Fibroblast of skin of scalp (primary cell): Measurements from ENCODE around the gene GPR3.

Experiments
- DNase-seq: peaks from one replicate; pipeline ENCODE4 v3.0.0-alpha.2; 2013

GPR3 gene

DNA sequence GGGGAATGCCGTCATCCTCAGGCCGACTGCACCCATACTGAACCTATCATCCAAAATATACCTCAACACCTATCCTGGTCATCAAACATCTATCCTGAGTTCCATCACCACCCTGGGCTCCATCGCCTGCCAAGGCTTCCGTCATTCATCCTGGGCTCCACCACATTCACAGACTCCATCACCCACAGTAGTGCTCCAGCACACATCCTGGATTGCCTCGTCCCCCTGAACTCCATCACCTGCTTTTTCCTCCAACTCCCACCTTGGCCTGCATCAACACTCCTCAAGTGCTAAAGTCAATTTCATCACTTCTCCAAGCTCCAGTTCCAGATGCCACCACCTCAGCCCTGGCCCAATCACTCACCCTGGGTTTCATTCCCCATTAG, 33.5 kb upstream of the GPR3 start:
- DNase-seq: no peak

DNA sequence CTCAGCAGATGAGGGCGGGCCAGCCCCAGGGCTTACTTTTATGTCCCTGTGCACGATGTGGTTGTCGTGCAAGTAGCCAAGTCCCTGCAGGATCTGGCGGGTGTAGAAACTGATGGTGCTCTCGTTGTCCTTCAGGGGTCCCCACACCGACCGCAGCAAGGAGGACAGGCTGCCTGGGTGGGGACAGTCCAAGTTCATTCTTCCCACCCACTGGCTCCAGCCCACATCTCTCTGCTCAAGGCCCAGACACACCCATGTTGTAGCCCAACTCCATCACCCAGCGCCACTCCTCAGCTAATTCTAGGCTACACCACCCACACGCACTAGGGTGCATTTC, 32.6 kb upstream of the GPR3 start:
- DNase-seq: no peak

DNA sequence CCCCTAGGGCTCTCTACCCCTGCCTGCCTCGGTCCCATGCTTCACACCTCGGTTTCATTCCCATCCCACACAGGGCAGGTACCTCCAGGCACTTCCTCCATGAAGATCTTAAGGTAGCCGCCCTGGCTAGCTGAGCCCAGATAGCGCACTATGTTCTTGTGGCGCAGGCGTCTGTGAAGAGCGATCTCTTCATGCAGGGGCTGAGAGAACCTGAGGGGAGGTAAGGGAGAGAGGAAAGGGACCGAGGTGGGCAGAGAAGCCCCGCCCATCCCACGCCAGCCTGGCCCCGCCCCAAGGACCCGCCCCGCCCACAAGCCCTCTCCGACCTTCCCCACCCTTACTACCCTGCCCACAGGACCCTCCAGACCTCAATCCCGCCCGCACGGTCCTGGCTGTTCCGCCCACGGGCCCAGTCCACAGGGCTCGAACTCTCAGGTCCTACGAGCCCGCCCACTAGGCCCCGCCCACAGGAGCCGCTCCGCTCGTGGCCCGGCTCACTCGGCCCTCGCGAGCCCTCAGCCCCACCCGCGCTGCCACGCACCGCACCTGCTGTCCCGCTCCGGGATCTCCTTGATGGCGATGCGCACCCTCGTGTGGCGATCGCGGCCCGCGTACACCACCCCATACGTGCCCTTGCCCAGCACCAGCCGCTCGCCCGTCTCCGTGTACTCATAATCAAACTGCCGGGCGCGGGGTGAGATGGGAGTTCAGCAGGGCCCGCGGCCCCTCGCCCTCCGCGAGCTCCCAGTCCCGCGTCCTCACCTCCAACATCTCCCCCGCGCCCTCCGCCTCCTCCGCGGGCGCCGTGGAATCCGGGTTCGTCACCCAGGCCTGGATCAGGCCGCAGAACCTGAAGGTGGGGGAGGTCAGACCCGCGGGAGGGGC, 32.0 kb upstream of the GPR3 start:
- no peak for DNase-seq

DNA sequence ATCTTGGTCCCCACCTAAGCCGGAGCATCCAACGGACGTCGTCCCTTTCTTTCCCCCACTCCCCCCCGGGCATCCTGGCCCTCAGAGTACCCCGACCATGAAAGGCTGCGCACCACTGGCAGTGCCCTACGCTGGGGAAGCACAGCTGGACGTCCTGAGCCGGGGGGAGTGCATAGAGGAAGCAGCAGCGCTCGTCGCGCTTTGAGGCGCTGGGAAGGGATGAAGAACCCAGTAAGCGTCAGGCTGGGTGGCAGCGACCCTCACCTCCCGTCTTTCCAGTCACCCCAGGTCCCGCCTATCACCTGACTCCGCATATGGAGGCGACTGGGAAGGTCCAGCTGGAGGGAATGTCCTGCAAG, 31.4 kb upstream of the GPR3 start:
- DNase-seq: no peak

DNA sequence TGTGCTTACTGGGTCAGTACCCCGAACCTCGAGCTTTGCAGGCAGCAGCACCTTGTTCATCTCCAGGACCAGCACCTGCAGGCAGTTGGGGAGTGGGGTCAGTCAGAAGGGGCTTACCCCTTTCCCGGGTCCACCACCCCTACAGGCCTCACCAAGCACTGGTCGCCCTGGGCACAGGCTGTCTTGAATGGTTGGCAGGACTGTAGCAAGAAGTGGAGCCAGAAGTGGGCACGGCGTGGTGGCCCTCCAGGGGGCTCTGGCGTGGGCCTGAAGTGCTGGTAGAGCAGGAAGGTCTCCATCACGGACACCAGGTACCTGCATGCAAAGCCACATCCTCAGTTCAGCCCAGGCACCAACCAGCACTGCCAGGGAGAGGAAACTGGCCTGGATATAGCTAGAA, 30.9 kb upstream of the GPR3 start:
- DNase-seq: no peak

DNA sequence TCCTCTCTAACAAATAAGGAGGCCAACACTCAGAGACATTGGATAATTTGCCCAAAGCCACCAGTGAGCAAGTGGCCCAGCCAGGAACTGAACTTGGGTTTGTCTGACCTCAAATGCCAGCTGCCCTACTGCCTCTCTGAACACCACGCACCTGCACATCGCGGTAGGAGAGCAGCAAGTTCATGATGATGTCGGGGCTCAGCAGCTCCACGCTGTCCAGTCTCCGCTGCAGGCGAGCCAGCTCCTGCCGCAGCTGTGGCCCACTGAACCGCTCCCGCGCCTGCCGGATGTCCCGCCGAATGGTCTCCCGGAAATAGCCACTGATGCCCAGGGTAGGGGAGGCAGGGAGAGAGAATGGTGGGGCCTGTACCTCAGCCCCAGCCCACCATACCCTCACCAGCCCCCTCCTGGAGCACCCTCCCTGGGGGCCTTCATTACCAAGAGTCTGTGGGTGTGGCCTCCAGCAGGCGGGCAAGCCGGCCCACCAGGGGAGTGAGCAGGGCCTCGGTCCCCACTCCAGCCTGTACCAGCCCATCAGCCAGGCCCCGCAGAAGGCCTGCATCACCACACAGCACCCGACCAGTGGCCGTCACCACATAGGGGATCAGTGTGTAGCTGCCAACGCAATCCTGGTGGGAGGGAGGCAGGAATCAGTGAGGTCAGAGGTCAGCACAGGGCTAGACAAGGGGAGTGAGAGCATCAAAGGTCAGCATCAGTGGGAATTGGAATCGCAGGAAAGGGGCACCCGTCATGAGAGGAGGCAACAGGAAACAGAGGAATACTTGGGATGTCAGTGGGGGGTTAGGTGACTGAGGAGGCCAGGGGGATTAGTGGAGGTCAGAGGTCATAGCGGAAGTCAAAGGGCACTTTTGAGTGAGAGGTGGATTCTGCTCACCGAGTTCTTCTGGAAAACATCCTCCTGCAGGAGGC, 28.4 kb upstream of the GPR3 start:
- no peak for DNase-seq

DNA sequence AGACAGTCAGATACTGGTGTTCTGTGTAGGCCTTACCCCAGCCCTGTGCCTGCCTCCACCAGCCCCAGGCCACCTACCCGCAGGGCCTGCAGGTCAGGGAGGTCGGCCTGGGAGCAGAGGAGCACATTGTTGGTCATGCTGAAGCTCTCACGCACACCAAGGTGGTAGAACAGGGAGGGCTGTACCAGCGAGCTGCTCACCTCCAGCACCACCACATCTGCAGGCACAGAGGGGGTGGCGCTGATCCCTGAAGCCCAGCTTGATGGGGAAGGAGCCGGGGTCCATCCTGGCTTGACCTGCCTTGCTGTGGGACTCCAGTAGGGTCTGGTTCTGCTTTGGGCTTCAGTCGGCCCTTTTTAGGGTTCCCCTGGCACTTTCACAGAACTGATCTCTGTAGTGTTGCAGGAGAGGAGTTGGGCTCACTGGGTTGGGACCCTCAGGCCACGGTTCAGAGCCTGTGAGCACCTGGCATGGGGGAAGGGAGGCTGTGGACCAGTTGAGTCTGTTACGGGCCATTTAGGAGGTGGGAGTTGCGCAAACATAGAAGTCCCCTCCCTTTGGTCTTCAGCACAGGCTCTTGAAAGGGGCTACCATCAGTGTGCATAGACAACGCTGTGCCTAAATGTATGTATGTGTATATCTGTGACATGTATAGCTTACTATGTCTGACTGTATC, 27.6 kb upstream of the GPR3 start:
- no peak for DNase-seq

DNA sequence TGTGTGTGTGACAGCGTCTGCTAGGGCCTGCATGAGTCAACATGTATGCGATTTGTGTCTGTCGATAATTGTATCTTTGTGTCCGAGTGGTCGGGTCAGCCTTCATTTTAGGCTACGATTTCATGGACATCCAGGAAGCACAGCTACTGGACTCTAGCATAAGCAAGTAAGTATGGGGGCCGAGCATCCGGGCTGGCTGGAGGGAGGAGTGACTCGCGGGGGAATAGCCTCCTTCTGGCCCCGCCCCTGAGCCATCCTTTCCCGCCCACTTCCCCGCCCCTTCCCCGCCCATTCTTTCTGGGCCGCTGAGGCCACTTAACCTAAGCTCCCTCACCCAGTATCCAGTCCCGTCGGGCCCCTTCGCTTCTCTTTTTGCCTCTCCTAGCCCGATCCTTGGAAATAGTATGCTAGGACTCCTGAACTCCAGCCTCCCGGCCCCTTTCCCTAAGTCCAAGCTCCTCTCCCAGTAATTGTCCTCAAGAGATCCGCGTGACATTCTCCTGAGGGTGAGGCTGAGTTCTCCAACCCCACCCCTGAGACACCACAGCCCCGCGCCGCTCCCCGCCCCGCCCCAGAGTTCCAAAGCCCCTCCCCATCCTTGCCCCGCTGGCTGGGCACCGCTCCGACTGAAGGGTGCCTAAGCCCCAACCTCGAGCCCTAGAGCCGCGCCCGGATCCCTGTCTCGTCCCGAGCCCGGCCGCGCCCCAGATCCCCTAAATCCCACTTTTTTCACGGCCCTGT, 26.9 kb upstream of the GPR3 start:
- DNase-seq: peak; percentile 92

DNA sequence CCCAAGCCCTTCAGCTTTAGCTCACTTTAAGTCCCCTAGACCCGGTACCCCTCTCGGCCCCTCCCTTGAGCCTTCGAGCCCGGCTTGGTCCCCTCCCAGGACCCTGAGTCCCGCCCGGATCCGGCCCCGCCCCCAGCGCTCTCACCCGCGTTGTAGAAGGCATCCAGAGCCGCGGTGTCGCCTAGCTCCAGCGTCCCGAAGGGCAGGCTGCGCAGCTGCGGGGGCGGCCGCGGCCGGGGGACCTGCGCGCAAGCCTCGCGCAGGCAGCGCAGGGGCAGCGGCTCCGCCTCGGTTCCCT, 26.4 kb upstream of the GPR3 start:
- peak; percentile 87 for DNase-seq

DNA sequence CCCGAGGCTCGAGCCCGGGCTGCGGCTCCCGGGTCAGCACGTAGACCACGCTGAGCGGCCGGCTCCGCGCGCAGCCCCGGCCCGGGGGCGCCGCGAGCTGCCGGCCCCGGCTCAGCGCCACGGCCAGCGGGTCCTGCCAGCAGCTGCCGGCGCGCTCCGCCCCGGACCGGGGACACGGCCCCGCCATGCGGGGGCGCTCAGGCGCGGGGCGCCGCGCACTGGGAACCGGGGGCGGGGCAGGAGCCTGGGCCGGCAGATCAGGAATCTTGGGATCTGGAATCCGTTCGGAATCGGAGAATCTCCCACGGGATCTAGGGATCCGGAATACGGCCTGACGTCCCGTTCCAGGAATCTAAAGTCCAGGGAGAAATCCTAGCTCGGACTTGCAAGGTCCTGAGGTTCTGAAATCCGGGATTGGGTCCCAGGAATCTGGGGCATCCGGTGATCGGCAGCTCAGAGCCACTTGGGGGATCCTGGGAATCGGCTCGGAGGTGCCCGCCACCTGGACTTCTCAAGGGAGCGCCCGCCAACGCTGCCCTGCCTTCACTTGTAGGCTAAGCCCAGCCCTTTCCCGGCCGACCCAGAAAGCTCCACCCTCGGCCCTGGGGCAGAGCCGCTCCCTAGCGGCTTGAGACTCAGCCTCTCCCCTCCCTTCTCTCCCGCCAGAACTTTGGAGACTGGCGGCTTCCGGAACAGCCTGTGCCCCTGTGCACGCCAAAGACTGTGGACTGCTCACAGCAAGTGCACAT, 25.8 kb upstream of the GPR3 start, which contains the start of gene MAP3K6:
Gene MAP3K6, minus strand, starts transcription at position 551 of the 749 bp plus-strand sequence. Its CDS starts 364 bp downstream, at position 187.
- peak; percentile 82 for DNase-seq

DNA sequence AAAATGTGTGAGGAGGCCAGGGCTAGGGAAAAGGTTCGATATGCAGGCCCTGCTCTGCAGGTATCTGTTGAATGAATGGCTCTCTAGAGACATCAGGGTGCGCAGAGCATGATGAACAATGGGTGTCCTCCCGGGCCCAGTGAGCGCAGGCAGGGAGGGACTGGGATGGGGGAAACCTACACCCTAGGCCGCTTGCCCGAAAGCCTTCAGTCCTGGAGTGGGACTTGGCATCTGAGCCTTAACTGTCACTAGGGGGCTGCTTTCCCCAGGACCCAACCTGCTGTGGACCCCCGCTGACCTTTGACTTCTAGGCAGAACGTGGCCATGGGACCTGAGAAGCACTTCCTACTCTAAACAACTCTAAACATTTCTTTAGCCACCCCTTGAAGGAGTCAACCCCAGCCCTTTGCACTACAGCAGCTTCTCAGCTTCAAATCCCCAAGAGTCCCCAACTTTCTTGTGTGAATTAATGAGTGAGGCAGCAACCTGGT, 25.2 kb upstream of the GPR3 start:
- no peak for DNase-seq

DNA sequence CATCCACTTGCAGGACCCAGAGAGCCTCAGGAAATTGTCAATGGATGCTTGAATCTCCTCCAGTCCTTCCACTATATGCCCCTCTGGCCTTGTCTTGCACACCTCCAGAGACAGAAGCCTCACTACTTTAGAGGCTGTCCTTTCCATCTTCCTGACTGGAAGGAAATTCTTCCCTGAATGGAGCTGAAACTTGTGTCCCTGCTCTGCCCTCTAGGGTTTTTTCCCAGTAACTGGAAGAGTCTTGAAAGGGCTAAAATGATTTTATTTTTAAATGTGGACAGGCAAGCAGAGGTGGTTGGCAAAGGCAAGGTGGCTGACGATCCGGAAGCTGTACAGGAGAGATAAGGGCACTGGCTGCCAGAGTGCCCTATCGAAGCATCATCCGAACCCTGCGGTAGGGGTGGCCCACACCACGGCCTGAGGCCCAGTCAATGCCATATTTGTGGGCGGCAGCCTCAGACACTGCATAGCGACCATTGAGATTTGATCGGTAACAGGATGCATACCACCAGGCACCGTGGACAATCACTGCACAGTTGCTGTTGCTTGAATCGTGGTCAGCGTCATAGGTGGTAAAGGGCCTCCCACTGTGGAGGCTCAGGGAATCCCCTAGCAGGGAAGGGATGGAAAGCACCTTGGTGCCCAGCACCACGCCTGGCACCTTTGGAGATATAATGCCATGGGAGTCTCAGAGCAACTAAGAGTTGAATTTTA, 23.4 kb upstream of the GPR3 start:
- DNase-seq: peak; percentile 27

DNA sequence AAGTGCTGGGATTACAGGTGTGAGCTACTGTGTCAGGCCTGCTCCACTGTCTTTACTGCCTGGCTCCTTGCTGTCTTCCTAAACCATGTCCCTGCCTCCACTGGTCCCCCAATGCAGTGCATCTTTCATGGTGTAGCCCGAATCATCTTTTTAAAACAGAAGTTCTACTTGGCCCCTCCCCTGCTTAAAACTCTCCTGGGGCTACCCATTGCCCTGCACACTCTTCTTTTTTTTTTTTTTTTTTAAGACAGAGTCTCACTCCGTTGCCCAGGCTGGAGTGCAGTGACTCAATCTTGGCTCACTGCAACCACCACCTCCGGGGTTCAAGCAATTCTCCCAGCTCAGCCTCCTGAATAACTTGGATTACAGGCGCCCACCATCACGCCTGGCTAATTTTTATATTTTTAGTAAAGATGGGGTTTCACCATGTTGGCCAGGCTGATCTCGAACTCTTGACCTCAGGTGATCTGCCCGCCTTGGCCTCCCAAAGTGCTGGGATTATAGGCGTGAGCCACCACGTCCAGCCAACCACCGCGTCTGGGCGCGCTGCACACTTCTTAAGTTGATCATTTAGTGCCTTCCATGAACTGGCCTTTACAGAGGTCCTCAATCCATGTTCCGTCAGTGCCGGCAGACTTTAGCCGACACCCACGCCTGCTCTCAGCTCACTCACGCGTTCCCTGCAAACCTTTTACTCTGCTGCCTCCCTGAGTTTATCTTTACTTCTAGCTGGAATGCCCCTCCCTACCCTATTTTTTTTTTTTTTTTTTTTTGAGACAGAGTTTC, 20.2 kb upstream of the GPR3 start:
- DNase-seq: no peak

DNA sequence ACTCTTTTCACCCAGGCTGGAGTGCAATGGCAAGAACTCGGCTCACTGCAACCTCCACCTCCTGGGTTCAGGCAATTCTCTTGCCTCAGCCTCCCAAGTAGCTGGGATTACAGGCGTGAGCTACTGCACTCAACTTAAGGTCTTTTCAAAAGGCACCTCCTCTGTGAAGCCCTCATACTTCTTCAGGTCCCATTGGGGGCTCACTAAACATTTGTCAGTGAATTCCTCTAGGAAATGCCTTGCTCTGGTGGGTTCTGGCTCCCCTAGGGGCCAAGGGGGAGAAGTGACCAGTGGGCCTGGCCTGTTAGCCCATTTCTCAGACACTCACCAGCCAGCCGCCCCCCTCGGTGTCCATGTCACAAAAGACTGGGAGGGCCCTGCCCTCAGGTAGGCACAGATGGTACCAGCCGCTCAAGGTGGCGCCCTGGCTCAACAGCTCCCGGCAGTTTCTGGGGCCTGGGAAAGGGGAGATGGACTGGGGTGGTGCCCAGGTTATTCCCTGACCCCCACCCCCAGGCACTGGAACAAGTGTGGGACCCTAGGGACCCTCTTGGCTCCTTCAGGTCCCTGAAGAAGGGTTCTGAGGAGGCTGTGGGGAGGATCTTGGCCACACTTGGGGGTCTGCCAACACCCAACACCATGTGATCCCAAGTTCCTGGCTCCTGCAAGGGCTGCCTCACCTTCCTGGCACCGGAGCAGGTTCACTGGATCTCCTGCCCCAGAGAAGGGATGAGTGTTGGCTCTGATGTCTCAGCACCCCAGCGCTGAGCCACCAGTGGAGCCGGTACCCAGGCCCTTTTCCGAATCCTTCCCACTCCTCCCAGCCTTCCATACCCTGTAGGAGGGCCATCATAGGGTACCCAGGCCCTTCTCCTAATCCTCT, 19.4 kb upstream of the GPR3 start:
- DNase-seq: peak; percentile 22

DNA sequence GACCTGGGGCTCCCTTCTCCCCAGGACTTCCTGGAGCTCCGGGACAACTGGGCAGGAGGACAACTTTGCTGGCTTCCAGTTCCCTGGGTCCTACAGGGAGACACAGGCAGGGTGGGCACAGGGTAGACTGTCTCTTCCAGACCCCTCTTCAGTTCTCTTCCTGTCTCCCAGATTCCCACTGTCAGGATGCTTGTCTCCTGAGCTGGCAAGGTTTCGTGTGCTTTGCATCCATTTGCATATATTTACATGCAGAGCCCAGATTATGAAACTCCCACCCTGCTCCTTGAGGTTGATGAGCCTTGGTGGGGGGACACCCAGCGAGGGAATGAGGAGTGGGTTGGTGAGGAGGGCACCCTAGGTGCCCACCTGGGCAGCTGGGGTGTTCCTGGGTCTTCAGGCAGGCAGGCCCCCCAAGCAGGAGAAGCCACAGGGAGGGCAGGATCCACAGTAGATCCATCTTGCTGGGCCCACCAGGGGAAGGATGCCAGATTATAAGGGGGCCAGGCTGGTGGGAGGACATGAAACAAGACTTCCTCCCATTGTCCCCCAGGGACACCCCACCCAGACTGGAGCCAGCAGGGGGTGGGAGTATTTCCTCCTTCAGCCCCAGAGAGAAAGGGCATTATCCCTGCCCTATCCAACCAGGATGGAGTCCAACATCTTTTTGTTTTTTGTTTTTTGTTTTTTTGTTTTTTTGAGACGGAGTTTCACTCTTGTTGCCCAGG, 17.9 kb upstream of the GPR3 start, which contains the start of gene FCN3:
Gene FCN3, minus strand, starts transcription at position 463 of the 725 bp plus-strand sequence. Its CDS starts 6 bp downstream, at position 457.
- DNase-seq: no peak

DNA sequence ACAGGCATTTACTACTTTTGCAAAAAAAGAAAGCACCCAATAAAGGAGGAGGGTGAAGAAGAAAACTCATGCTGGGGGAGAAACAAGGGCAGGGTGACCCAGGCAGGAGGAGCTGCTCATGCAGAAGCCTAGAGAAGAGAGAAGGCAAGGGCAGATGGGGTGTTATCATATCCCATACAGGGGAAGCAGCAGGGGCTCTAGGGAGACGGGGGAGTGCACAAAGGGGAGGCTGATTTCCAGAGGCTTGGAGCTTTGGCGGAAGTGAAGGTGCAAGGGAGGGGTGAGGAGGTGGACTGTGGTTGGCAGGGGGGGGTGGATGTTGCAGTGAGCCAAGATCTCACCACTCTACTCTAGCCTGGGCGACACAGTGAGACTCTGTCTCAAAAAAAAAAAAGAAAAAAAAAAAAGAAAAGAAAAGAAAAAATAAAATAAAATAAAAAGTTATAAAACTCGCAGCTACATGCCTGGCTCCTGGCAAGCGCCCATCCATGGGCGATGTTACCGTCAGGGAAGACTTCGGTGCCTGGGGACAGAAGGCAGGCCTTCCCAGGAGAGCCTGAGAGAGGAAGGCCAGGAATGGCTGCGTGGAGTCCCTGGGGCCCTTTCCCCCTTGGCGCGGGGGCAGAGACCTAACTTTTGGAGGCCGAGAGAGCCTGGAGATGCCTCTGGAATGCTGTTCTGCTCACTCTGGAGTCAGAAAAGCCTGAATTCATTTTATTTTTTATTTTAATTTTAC, 14.5 kb upstream of the GPR3 start:
- no peak for DNase-seq

DNA sequence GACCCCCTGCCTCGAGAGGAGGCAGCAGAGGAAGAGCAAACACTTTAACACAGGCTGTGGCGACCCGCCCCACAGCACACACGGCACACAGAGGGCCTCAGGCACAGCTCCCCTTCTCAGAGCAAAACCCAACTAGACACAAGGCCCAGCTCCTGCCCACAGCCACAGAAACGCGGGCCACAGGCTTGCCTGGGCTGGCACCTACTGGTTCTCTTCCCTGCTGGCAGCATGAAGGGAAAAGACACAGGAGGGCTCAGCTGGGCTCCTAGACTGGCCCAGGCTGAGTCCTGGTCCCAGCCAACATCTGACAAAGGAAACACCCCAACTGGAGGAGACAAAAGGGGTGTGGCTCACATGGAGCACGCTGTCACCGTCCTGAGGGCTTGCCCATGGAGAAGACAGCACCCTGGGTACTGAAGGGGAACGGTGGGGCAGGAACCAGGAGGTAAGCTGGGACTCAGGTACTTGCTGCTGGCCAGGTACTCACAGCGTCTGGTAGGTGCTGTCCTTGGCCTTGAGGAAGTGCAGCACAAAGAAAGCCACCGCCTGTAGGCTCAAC, 12.8 kb upstream of the GPR3 start:
- DNase-seq: no peak
